ENCODE results near the gene ATXN7L3.

GRCh38 chr17:44184212-44184810 lies 15.4 kb downstream of the ATXN7L3 start:
- TF ChIP-seq CTCF (IDR thresholded peaks at IDR 0.05 in 4 of 5, conservative IDR thresholded peaks at IDR 0.05 in 1 of 5): no peak
- TF ChIP-seq POLR2A (IDR thresholded peaks at IDR 0.05): no peak
